ENCODE data around the gene SLC17A8. TPM values are rescaled to one million over a fixed set of nuclear protein-coding genes. Genes with fewer than 3 reads are reported as not detected.

SLC17A8 gene
- total and polyA plus RNA-seq, 9 donors = 0.35 to 0.57 (median 0.45) TPM

DNA sequence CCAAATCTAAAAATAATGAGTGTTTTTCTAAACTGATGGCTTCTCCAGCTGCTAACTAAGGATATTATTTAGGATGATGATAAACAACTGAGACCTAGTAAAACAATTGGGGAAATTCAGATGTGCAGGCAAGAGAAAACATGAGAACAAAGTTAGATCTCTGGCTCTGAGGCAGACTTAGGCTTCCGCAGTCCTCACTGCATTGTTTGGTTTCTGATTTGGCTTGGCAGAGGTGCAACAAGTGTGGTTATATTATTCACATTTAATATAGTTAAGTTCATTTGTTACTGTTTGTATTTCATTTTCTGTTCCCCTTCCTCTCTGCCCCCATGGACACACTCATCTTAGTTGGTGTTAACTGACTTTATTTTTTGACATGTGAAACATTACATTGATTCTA lies 86.6 kb downstream of the SLC17A8 start:
- Histone ChIP-seq H3K27ac (ENCODE audit: low read length) (no peak overlapping the region), H3K36me3 (ENCODE audit: control insufficient read depth, insufficient read depth, low read length) (no peaks in the 10 kb centered on the region), H3K9me3 (replicated peaks; ENCODE audit: control insufficient read depth, low read depth, low read length) (no peaks in the 10 kb centered on the region), H3K4me1 (ENCODE audit: control insufficient read depth, insufficient read depth, low read length) (no peaks in the 10 kb centered on the region), H3K4me3 (ENCODE audit: low read length) (no peak overlapping the region), H3K27me3 (ENCODE audit: control insufficient read depth, insufficient read depth, low read length) (no peaks in the 10 kb centered on the region)
- no peak for DNase-seq
- WGBS (ENCODE audit: insufficient coverage) = no CpG with 5 or more reads among the region's 1 CpG

DNA sequence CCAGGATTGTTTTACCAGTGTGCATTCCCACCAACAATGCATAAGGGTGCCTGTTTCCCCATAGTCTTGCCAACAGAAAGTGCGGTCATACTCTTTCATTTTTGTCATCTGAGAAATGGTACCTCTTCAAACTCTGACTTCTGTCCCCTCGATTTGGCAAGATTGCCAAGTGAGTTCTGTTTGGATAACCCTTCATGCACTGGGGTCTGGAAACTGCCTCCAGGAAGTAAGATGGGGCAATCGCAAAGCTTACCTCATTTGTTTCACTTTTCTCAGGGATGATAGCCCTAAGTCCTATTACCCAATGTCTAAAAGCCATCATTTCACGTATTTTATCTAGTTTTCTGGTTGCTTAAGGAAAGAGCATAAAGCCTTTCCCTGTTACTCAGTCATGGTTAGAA lies 88.2 kb downstream of the SLC17A8 start:
- Histone ChIP-seq H3K9me3 (replicated peaks; ENCODE audit: control insufficient read depth, low read depth, low read length) (no peaks in the 10 kb centered on the region), H3K27ac (ENCODE audit: low read length) (no peak overlapping the region), H3K4me1 (ENCODE audit: control insufficient read depth, insufficient read depth, low read length) (no peaks in the 10 kb centered on the region), H3K4me3 (ENCODE audit: low read length) (no peak overlapping the region), H3K27me3 (ENCODE audit: control insufficient read depth, insufficient read depth, low read length) (no peaks in the 10 kb centered on the region), H3K36me3 (ENCODE audit: control insufficient read depth, insufficient read depth, low read length) (no peaks in the 10 kb centered on the region)
- DNase-seq = no peak
- 82% methylated on average over 2 of the region's 4 CpGs for WGBS (ENCODE audit: insufficient coverage)

DNA sequence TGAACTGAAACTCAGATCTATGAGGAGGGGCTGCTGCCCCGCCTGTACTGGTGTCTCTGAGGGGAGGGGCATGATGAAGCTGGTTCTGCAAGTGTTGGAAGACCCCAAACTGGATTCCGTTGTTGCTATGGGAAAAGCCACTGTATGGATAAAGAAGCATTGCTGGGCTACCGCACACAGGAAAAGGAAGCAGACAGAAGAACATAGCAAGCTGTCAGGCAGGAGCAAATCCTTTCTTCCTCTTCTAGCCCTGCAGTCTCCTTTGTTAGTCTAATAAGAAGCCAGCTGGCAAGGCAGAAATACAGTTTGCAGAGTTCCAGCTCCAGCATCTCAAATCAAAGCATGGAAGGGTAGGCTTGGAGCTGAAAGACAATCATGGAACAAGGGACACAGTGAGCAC lies 90.5 kb downstream of the SLC17A8 start:
- 60% methylated on average over 3 of the region's 3 CpGs for WGBS (ENCODE audit: insufficient coverage)
- Histone ChIP-seq H3K27ac (ENCODE audit: low read length) (no peak overlapping the region), H3K36me3 (ENCODE audit: control insufficient read depth, insufficient read depth, low read length) (no peaks in the 10 kb centered on the region), H3K4me3 (ENCODE audit: low read length) (no peak overlapping the region), H3K27me3 (ENCODE audit: control insufficient read depth, insufficient read depth, low read length) (peaks cover 2% of the 10 kb centered on the region), H3K9me3 (replicated peaks; ENCODE audit: control insufficient read depth, low read depth, low read length) (no peaks in the 10 kb centered on the region), H3K4me1 (ENCODE audit: control insufficient read depth, insufficient read depth, low read length) (no peaks in the 10 kb centered on the region)
- DNase-seq = peak; percentile 6

DNA sequence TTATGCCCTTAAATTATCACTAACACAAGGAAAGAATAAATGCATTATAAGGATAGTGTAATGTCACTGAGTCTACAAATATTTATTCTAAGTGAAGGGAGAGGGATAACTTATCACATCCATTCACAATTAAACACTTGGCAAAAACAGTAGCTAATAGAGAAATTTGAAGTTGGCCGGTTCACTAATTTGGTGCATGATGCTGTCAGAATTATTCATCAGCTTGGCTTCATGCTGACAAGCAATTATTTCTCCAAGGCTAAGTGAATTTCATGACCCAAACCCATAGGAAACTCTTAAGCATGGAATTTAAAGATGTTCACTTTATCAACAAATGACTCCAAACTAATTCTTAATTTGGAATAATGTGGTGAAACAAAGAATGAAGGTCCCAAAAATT lies 91.8 kb downstream of the SLC17A8 start:
- DNase-seq = no peak
- H3K4me3 ChIP-seq (ENCODE audit: low read length) = no peak overlapping the region
- peaks cover 2% of the 10 kb centered on the region for H3K27me3 ChIP-seq (ENCODE audit: control insufficient read depth, insufficient read depth, low read length)
- H3K36me3 ChIP-seq (ENCODE audit: control insufficient read depth, insufficient read depth, low read length) = no peaks in the 10 kb centered on the region
- WGBS (ENCODE audit: insufficient coverage) = no CpG with 5 or more reads among the region's 1 CpG
- H3K4me1 ChIP-seq (ENCODE audit: control insufficient read depth, insufficient read depth, low read length) = no peaks in the 10 kb centered on the region
- H3K27ac ChIP-seq (ENCODE audit: low read length) = no peak overlapping the region
- no peaks in the 10 kb centered on the region for H3K9me3 ChIP-seq (replicated peaks; ENCODE audit: control insufficient read depth, low read depth, low read length)

DNA sequence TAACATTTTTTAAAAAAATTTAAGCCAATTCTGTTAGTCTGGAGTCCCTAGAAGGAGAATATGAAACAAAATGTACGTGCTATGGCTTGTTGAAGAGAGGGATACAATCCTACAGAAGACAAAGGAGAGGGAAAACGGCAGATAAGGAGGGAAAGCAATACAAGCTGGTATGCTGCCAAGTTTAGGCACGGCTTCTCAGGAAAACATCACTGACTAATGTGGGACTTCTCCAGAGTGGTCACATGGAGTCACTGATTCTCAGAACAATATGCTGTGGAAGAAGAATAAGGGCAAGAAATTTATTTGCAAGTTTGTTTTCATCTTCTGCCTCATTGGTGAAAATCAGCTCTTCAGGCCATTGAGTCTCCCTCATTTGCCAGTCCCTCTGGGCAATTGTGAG lies 93.9 kb downstream of the SLC17A8 start:
- H3K4me1 ChIP-seq (ENCODE audit: control insufficient read depth, insufficient read depth, low read length) = no peaks in the 10 kb centered on the region
- H3K9me3 ChIP-seq (replicated peaks; ENCODE audit: control insufficient read depth, low read depth, low read length) = no peaks in the 10 kb centered on the region
- H3K36me3 ChIP-seq (ENCODE audit: control insufficient read depth, insufficient read depth, low read length) = no peaks in the 10 kb centered on the region

DNA sequence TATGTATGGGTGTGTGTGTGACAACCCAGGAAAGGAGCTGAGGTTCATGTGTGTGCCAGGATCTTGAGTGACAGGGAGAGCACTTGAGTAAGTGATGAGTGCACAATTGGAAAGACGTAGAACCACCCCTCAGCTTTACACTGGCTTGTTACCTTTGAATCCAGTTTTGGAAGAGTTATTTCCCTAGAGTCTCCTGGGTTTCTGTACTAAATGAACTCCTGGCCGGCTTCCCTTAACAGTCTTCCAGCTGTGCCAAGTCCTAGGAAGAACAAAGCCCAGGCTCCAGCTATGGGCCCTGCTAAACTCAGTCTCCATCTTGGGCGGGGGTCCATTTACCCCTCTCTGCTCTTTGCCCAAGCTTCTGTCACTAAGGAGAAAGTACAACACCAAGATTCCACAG lies 97.1 kb downstream of the SLC17A8 start:
- 0% methylated on average over 1 of the region's 3 CpGs for WGBS (ENCODE audit: insufficient coverage)
- H3K4me1 ChIP-seq (ENCODE audit: control insufficient read depth, insufficient read depth, low read length) = no peaks in the 10 kb centered on the region
- no peak overlapping the region for H3K4me3 ChIP-seq (ENCODE audit: low read length)
- H3K27me3 ChIP-seq (ENCODE audit: control insufficient read depth, insufficient read depth, low read length) = peaks cover 2% of the 10 kb centered on the region
- DNase-seq = peak; percentile 3
- no peaks in the 10 kb centered on the region for H3K9me3 ChIP-seq (replicated peaks; ENCODE audit: control insufficient read depth, low read depth, low read length)
- no peak overlapping the region for H3K27ac ChIP-seq (ENCODE audit: low read length)
- H3K36me3 ChIP-seq (ENCODE audit: control insufficient read depth, insufficient read depth, low read length) = no peaks in the 10 kb centered on the region

More for the DNA sequence above, 93.9 kb downstream of the SLC17A8 start:
- no peak overlapping the region for H3K4me3 ChIP-seq (ENCODE audit: low read length)
- H3K27ac ChIP-seq (ENCODE audit: low read length) = no peak overlapping the region
- 51% methylated on average over 2 of the region's 3 CpGs for WGBS (ENCODE audit: insufficient coverage)
- H3K27me3 ChIP-seq (ENCODE audit: control insufficient read depth, insufficient read depth, low read length) = peaks cover 2% of the 10 kb centered on the region
- no peak for DNase-seq

DNA sequence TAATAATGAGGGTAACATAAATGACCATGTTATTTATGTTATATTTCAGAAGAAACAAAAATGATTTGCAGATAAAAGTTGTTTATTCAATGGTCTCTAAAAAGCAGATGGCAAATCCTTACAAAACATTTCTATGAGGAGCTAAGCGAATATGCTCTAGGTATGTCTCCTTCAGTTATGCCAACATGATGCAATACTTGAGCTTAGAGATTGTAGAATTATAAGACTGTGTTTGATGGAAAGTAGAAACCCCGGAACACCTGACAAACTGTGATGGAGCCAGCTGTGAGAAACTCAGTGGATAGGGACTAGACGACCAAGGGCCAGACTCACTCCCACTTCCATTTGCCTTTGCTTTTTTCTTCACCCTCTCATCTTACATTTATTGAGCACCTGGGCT lies 99.0 kb downstream of the SLC17A8 start:
- WGBS (ENCODE audit: insufficient coverage) = 57% methylated on average over 2 of the region's 3 CpGs
- no peak overlapping the region for H3K4me3 ChIP-seq (ENCODE audit: low read length)

DNA sequence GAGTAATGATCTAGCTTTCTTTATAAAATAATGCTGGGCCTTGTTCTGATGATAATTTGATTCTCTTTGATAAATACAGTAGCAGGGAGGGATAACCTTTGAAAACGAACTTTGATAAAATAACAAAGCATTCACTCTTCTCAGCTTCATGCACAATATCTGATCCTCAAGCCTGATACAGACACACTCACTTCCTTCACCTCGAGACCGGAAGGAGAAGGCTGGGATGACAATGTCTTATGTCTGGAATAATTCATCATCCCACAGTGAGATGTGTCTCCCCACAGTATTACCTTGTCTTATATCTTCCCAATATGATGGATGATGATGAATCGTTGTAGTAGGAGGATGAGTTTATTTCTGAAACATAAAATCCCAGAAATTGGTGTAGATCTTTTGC lies 101.3 kb downstream of the SLC17A8 start:
- Histone ChIP-seq H3K27me3 (ENCODE audit: control insufficient read depth, insufficient read depth, low read length) (no peaks in the 10 kb centered on the region), H3K27ac (ENCODE audit: low read length) (no peak overlapping the region), H3K9me3 (replicated peaks; ENCODE audit: control insufficient read depth, low read depth, low read length) (no peaks in the 10 kb centered on the region), H3K4me3 (ENCODE audit: low read length) (no peak overlapping the region), H3K36me3 (ENCODE audit: control insufficient read depth, insufficient read depth, low read length) (no peaks in the 10 kb centered on the region), H3K4me1 (ENCODE audit: control insufficient read depth, insufficient read depth, low read length) (no peaks in the 10 kb centered on the region)
- no peak for DNase-seq
- 86% methylated on average over 1 of the region's 4 CpGs for WGBS (ENCODE audit: insufficient coverage)

More for the DNA sequence above, 99.0 kb downstream of the SLC17A8 start:
- Histone ChIP-seq H3K27me3 (ENCODE audit: control insufficient read depth, insufficient read depth, low read length) (peaks cover 2% of the 10 kb centered on the region), H3K4me1 (ENCODE audit: control insufficient read depth, insufficient read depth, low read length) (no peaks in the 10 kb centered on the region), H3K9me3 (replicated peaks; ENCODE audit: control insufficient read depth, low read depth, low read length) (no peaks in the 10 kb centered on the region), H3K27ac (ENCODE audit: low read length) (no peak overlapping the region), H3K36me3 (ENCODE audit: control insufficient read depth, insufficient read depth, low read length) (no peaks in the 10 kb centered on the region)
- DNase-seq = no peak

DNA sequence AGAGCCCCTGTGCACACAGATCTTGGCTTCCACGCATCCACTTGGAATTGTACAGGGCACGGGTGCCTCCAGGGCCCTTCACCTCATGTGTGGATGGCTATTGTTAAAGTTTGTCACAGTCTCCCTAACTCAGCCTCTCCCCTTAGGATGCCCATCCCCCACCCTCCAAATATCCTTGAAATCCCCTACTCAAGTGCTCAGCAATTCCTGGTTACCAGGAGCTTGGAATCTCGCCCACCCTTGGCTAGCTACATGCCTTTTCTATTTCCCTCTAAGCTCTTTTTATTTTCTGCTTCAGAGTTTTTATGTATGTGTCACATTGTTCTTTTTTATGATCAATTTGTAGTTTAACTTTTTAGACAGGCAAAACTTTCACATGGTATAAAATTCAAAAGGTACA lies 103.8 kb downstream of the SLC17A8 start:
- no peaks in the 10 kb centered on the region for H3K27me3 ChIP-seq (ENCODE audit: control insufficient read depth, insufficient read depth, low read length)
- no peaks in the 10 kb centered on the region for H3K9me3 ChIP-seq (replicated peaks; ENCODE audit: control insufficient read depth, low read depth, low read length)
- no peaks in the 10 kb centered on the region for H3K4me1 ChIP-seq (ENCODE audit: control insufficient read depth, insufficient read depth, low read length)

DNA sequence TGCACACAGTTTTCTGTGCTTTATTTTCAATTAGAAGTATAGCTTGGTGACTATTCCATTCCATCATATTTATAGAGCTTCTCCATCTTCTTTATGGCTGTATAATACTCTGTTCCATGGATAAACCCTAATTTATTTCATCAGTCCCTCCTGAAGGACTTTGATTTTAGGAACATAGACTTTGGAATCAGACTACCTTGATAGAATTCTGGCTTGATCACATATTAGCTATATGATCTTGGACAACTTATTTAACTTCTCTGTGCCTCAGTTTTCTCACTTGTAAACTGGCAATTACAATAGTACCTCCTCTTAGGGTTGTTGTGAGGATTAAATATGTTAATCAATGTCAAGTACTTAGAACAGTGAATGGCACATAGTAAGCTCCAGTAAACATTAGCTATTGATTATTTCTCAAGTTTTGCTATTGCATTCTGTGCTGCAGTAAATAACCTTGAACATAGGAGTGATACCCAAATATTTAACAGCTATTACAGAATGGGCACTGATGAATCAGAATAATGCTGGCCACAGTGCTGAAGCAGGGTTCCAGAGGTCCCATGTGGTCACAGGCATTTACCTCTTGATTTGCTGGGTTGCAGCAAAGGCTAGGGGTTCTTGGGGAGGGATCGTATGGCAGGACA lies 104.6 kb downstream of the SLC17A8 start:
- Histone ChIP-seq H3K27me3 (ENCODE audit: control insufficient read depth, insufficient read depth, low read length) (no peaks in the 10 kb centered on the region), H3K9me3 (replicated peaks; ENCODE audit: control insufficient read depth, low read depth, low read length) (no peaks in the 10 kb centered on the region), H3K4me1 (ENCODE audit: control insufficient read depth, insufficient read depth, low read length) (no peaks in the 10 kb centered on the region), H3K27ac (ENCODE audit: low read length) (no peak overlapping the region), H3K4me3 (ENCODE audit: low read length) (no peak overlapping the region), H3K36me3 (ENCODE audit: control insufficient read depth, insufficient read depth, low read length) (no peaks in the 10 kb centered on the region)
- no peak for DNase-seq
- no CpG with 5 or more reads among the region's 1 CpG for WGBS (ENCODE audit: insufficient coverage)

More for the DNA sequence above, 103.8 kb downstream of the SLC17A8 start:
- no CpG with 5 or more reads among the region's 3 CpGs for WGBS (ENCODE audit: insufficient coverage)
- H3K27ac ChIP-seq (ENCODE audit: low read length) = no peak overlapping the region
- DNase-seq = peak; percentile 5
- no peaks in the 10 kb centered on the region for H3K36me3 ChIP-seq (ENCODE audit: control insufficient read depth, insufficient read depth, low read length)
- no peak overlapping the region for H3K4me3 ChIP-seq (ENCODE audit: low read length)

DNA sequence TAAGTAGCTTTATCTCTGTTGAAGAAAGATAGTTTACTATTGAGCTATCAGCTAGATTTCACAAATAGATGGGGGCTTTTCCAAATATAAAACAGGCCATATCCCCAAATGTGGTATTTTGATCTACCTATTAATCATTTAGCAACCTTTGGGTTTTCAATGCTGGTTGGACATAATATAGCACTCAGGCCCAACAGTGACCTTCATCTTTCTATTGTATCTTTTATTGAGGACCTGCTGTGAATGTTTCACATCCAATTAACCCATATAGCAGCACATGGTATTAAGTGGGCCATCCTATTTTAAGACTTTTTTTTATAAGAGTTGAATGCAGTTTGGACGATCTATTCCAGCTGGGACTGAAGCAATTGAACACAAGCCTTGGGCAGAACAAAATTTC lies 106.8 kb downstream of the SLC17A8 start:
- WGBS (ENCODE audit: insufficient coverage) = no CpG with 5 or more reads among the region's 1 CpG

More for the DNA sequence above, 106.8 kb downstream of the SLC17A8 start:
- no peaks in the 10 kb centered on the region for H3K4me1 ChIP-seq (ENCODE audit: control insufficient read depth, insufficient read depth, low read length)
- no peaks in the 10 kb centered on the region for H3K36me3 ChIP-seq (ENCODE audit: control insufficient read depth, insufficient read depth, low read length)
- no peaks in the 10 kb centered on the region for H3K9me3 ChIP-seq (replicated peaks; ENCODE audit: control insufficient read depth, low read depth, low read length)
- H3K4me3 ChIP-seq (ENCODE audit: low read length) = no peak overlapping the region
- no peak for DNase-seq
- no peak overlapping the region for H3K27ac ChIP-seq (ENCODE audit: low read length)
- no peaks in the 10 kb centered on the region for H3K27me3 ChIP-seq (ENCODE audit: control insufficient read depth, insufficient read depth, low read length)

Data from muscle of leg (tissue), 11 donors.